ENCODE results near the gene NTRK1.

GRCh38 chr1:156863631-156864030 is 3.0 kb downstream of the NTRK1 start:
- no peak for TF ChIP-seq CTCF (IDR thresholded peaks at IDR 0.05)
- TF ChIP-seq POLR2A (IDR thresholded peaks at IDR 0.05): no peak
